HepG2 (cell line): ENCODE measurements around the gene NID1. TPM values are rescaled to one million over a fixed set of nuclear protein-coding genes. Genes with fewer than 3 reads are reported as not detected.

Source experiments
- ATAC-seq: fragments of 200-7000 bp; cut with Tn5 transposase; 3 replicates; pipeline ENCODE4 v1.9.1; 2020; ENCODE audit warnings: mild to moderate bottlenecking, moderate library complexity
- BruUV-seq: library from RNA; stranded (reverse); fragments of 400-500 nt; replicated peaks from 2 replicates; lab custom pipeline; 2021; lab: Mats Ljungman, UMichigan
- CTCF ChIA-PET: fragments of 300-600 bp; formaldehyde crosslinking; extraction: SDS; loops from one replicate; lab custom pipeline; 2021; ENCODE audit warnings: low total read pairs, inconsistent platforms, low intra/inter-chr PET ratio; lab: Yijun Ruan, JAX
- POLR2A ChIA-PET: fragments of 350-600 bp; sonication (Branson Sonifier 250); formaldehyde crosslinking; loops from one replicate; lab custom pipeline; 2020; ENCODE audit warnings: antibody characterized with exemption, inconsistent platforms; lab: Yijun Ruan, JAX
- DNase-seq: peaks from one replicate; pipeline ENCODE4 v3.0.0-alpha.2; 2015; ENCODE audit warnings: low spot score
- FAIRE-seq: peaks from 3 replicates; lab custom pipeline; 2011; peaks lifted over from hg19 to GRCh38; lab: Jason Lieb, UNC
- H2AFZ ChIP-seq: one replicate; pipeline ENCODE4 v1.6.1; 2011; ENCODE audit warnings: low read length, inconsistent platforms
- H3K27ac ChIP-seq: fragments of 300-600 bp; 3 replicates; pipeline ENCODE4 v1.8.0; 2011; ENCODE audit warnings: mixed run types, mild to moderate bottlenecking, mixed read lengths, low read length, inconsistent platforms; ENCODE audit not compliant: insufficient read depth; ENCODE audit errors: extremely low read length
- H3K27me3 ChIP-seq, 2 experiments: fragments of 200-600 bp in 1 of 2; 2 replicates in 1 of 2; 3 replicates in 1 of 2; pipeline versions ENCODE4 v1.6.0 to v1.8.0; 2011; ENCODE audit warnings: low read length in 2 of 2, mild to moderate bottlenecking in 2 of 2, moderate library complexity in 2 of 2, inconsistent platforms in 1 of 2; ENCODE audit not compliant: insufficient read depth in 2 of 2, control insufficient read depth in 1 of 2
- H3K36me3 ChIP-seq, 2 experiments: fragments of 200-600 bp in 1 of 2; replicated peaks in 1 of 2; 2 replicates in 1 of 2; 3 replicates in 1 of 2; pipeline versions ENCODE4 v1.5.1 to v1.8.0; 2011; ENCODE audit warnings: low read length in 2 of 2, inconsistent platforms in 1 of 2; ENCODE audit not compliant: insufficient read depth in 2 of 2, control insufficient read depth in 1 of 2
- H3K4me1 ChIP-seq: 2 replicates; pipeline ENCODE4 v1.5.1; 2012; ENCODE audit warnings: low read length, inconsistent platforms; ENCODE audit not compliant: insufficient read depth
- H3K4me2 ChIP-seq: 2 replicates; pipeline ENCODE4 v1.6.0; 2011; ENCODE audit warnings: low read depth, low read length, inconsistent platforms
- H3K4me3 ChIP-seq, 3 experiments: fragments of 200-600 bp in 1 of 3; sonication (generic), shearing (Covaris generic) in 1 of 3; replicated peaks in 1 of 3; 2 replicates each; pipeline ENCODE4 v1.5.1; 2011 to 2016; ENCODE audit warnings: low read length in 3 of 3, inconsistent platforms in 2 of 3, low read depth in 2 of 3, mild to moderate bottlenecking in 2 of 3, control low read depth in 1 of 3, mixed read lengths in 1 of 3; ENCODE audit not compliant: insufficient read depth in 1 of 3
- H3K79me2 ChIP-seq: one replicate; pipeline ENCODE4 v1.6.1; 2011; ENCODE audit warnings: low read length, inconsistent platforms; ENCODE audit not compliant: insufficient read depth
- H3K9ac ChIP-seq: 2 replicates; pipeline ENCODE4 v1.6.0; 2011; ENCODE audit warnings: mild to moderate bottlenecking, low read depth, low read length, inconsistent platforms; ENCODE audit not compliant: insufficient read depth
- H3K9me3 ChIP-seq: 2 replicates; pipeline ENCODE4 v1.5.1; 2012; ENCODE audit warnings: mild to moderate bottlenecking, low read length
- H4K20me1 ChIP-seq: 2 replicates; pipeline ENCODE4 v1.6.0; 2011; ENCODE audit warnings: inconsistent platforms, mild to moderate bottlenecking, low read length, moderate library complexity; ENCODE audit not compliant: insufficient read depth
- AHR ChIP-seq: IDR thresholded peaks from 2 replicates; pipeline ENCODE4 v1.6.1; 2018; ENCODE audit warnings: missing genetic modification reagents, missing compliant biosample characterization
- HES4 ChIP-seq: sonication (generic); formaldehyde crosslinking; IDR thresholded peaks from 2 replicates; pipeline ENCODE4 v1.9.0; 2021; ENCODE audit warnings: mild to moderate bottlenecking, missing genetic modification reagents, borderline replicate concordance
- HNRNPLL ChIP-seq: fragments of 200-400 bp; formaldehyde crosslinking; IDR thresholded peaks from 2 replicates; pipeline ENCODE4 v1.6.1; 2017; ENCODE audit warnings: mild to moderate bottlenecking, low read depth, low read length; ENCODE audit not compliant: poor library complexity, severe bottlenecking
- WGBS: methylation state at CpG from one replicate; pipeline ENCODE4 v1.1.6; 2017; ENCODE audit warnings: low lambda C conversion rate; 5-methylcytosine and 5-hydroxymethylcytosine counted together
- in situ Hi-C: cut with HindIII; loops from 2 replicates; pipeline ENCODE4 v1.10.0; 2017; ENCODE audit warnings: low pct_unique_long_range_greater_than_20kb; ENCODE audit not compliant: extremely low pct_ligation_motif_present
- intact Hi-C: fragments of 100-400 bp; cut with micrococcal nuclease; formaldehyde crosslinking; loops from one replicate; pipeline ENCODE4 v1.10.0; 2022; ENCODE audit not compliant: unreplicated experiment
- polyA plus RNA-seq, 8 experiments: library from polyadenylated mRNA; depleted of rRNA in 3 of 8; stranded (reverse) in 7 of 8; unstranded in 1 of 8; fragments of >200 nt; fragmentation: Illumina TruSeq in 4 of 8; extraction: Trizol in 4 of 8; gene quantifications; 2 replicates each; pipeline versions ENCODE4 v1.2.1 to v1.2.3, GENCODE V29; 2011 to 2016; ENCODE audit warnings: low read depth in 4 of 8, missing spikeins in 1 of 8, mixed read lengths in 1 of 8; ENCODE audit not compliant: insufficient read depth in 1 of 8
- total RNA-seq, 5 experiments: library from RNA; depleted of rRNA; stranded (reverse); fragments of >200 nt; fragmentation: Illumina TruSeq; extraction: Trizol; gene quantifications; 2 replicates each; pipeline ENCODE4 v1.2.3, GENCODE V29; 2016; ENCODE audit warnings: low read depth in 1 of 5
- TF ChIP-seq, protein P1 (sequence below): sonication (generic); formaldehyde crosslinking; IDR thresholded peaks from 2 replicates; pipeline ENCODE4 v1.4.0; 2020; ENCODE audit warnings: missing genetic modification reagents
- TF ChIP-seq, protein P2 (sequence below): sonication (generic); formaldehyde crosslinking; IDR thresholded peaks from 2 replicates; pipeline ENCODE4 v1.5.0; 2020; ENCODE audit warnings: missing genetic modification reagents

The NID1 gene
- total and polyA plus RNA-seq, 2 of the 13 experiments (the other 11 are each of a cell fraction or from before 2014, with no cell fraction given): 50.2 to 56.1 TPM

DNA sequence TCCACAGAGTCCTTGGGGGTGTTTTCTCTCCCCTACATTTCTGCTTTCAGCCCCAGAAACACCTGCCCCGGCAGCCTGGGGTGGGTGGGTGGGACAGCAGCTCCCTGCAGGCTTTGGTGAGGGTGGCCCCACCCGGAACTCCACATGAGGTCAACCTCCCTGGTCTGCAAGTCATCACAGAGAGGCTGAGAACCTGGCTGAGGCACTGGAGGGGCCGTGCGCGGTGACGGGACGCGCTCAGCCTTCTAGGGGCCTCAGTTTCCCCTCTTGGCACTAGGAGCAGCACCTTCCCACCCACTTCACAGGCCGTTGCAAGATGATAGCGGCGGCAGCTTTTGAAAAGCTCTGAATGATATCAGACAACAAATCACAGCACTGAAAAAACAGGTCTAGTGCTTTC is 37.7 kb upstream of the NID1 start:
- H3K27ac ChIP-seq: no peak overlapping the region
- TF ChIP-seq, protein P1, sequence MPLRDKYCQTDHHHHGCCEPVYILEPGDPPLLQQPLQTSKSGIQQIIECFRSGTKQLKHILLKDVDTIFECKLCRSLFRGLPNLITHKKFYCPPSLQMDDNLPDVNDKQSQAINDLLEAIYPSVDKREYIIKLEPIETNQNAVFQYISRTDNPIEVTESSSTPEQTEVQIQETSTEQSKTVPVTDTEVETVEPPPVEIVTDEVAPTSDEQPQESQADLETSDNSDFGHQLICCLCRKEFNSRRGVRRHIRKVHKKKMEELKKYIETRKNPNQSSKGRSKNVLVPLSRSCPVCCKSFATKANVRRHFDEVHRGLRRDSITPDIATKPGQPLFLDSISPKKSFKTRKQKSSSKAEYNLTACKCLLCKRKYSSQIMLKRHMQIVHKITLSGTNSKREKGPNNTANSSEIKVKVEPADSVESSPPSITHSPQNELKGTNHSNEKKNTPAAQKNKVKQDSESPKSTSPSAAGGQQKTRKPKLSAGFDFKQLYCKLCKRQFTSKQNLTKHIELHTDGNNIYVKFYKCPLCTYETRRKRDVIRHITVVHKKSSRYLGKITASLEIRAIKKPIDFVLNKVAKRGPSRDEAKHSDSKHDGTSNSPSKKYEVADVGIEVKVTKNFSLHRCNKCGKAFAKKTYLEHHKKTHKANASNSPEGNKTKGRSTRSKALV (CRISPR knock-in tag): no peak
- TF ChIP-seq HES4: no peak
- TF ChIP-seq HNRNPLL: no peak
- TF ChIP-seq, protein P2, sequence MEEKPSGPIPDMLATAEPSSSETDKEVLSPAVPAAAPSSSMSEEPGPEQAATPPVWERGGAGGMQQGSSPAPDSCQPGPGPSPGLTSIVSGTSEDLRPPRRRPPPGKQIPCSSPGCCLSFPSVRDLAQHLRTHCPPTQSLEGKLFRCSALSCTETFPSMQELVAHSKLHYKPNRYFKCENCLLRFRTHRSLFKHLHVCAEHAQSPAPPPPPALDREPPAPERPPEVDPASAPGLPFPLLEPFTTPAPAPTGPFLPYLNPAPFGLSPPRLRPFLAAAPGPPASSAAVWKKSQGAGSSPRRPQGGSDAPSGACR (CRISPR knock-in tag): no peak
- no peak for TF ChIP-seq AHR (CRISPR knock-in tag)
- peaks cover 31% of the 10 kb centered on the region for H3K4me1 ChIP-seq
- H3K27me3 ChIP-seq: peaks cover 2 to 5% of the 10 kb centered on the region in 2 experiments; a peak in 1 of 5 replicates
- FAIRE-seq (no peak), ATAC-seq (no peak), DNase-seq (no peak)
- H3K9ac ChIP-seq: no peak overlapping the region
- no peak overlapping the region for H3K4me2 ChIP-seq
- H3K9me3 ChIP-seq: no peaks in the 10 kb centered on the region
- WGBS: 57% methylated on average over 11 of the region's 11 CpGs
- ChIA-PET CTCF (no interaction called here), POLR2A (no interaction called here)
- H3K4me3 ChIP-seq: no peak overlapping the region
- BruUV-seq: no TSS peak
- no peak overlapping the region for H2AFZ ChIP-seq
- intact Hi-C loops (loop anchor here (1.0 to 10.0 kb wide), 6 partner anchors 209 to 1022 kb away; no protein-coding TSS in a partner anchor), in situ Hi-C loops (loop anchor here (5.0 to 25.0 kb wide), 6 partner anchors 390 to 1460 kb away; no protein-coding TSS in a partner anchor)
- no peaks in the 10 kb centered on the region for H3K79me2 ChIP-seq
- H4K20me1 ChIP-seq: no peaks in the 10 kb centered on the region
- H3K36me3 ChIP-seq: no peaks in the 10 kb centered on the region
